ENCODE results near the gene PLEKHB2.
A peak's percentile ranks its signal among the peaks of the same experiment; 100 is the strongest.
"Not testable (repeated sequence)": the region's sequence is repeated elsewhere in the genome, so short reads cannot be mapped to it uniquely, and the experiment has no call there.

Gene PLEKHB2

GRCh38 chr2:131094463-131095281 is 10.5 kb upstream of the PLEKHB2 start:
- no peak for DNase-seq

- DNase-seq = no peak
These were observed 2.0 kb upstream of the PLEKHB2 start for GRCh38 chr2:131103165-131103564.

DNA sequence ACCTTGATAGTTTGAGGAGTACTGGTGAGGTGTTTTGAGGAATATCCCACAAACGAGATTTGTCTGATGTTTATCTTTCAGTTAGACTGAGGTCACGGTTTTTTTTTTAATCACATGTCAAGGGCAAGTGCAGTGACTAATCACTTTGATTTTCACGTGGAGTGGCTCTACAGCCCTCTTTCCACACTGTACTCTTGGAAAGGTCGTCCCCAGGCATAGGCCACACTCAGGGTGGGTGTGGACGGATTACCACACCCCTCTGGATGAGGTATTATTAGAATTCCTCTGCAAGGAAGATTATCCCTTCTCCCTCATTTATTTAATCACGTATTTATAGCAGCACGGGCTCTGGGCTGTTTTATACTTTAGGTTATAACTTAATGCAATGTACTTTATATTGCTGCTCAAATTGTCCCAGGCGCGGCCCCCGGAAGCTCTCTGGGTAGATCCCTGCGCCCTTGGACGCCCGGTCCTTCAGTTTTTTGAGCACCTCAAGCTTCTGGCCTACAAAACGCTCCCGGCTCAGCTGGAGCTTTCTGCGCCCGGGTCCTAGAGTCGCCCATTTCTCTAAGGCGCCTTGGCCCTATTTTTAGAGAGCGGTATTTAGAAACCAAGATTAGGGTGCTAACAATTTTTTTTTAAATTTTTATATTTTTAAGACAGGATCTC is 515 bp upstream of the PLEKHB2 start:
- peak; percentile 76 for DNase-seq

DNA sequence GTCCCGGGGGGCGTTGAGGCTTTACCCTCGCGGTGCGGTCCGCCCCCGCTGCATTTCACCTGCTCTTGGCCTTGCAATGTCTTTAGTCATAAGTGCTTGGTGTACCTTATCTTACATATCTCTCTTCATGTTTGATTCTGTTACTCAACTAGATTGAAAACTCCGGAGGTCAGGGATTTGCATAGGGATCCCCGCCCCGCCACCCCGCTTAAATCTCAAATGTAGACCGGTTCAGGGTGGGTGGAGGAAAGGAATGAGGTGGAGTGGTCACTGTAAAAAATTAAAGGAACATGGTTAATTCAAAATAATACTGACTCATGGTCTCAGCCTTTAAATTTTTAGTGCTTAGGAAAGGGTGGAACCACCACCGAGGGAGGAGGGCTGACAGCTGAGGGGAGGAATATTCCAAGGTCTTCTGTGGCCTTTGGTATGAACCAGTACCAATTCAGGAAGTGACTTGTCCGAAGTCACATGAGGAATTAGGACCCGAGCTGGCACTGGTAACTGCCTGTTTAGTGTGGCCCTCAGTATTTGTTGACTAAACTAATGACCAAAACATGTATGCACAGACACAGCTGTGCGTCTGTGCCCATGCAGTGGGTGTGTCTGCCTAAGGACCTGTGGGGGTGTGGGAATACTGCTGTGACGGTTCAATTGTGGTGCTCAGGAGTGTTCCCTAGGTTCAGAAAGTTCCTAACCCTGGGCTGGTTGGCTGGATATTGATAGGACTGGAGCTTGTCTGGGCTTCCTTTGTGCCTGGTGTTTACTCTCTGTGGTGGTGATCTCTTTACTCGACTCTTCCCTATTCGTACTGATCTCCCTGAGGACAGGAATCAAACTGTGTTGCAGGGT is 1.0 kb downstream of the PLEKHB2 start:
- peak; percentile 26 for DNase-seq

DNA sequence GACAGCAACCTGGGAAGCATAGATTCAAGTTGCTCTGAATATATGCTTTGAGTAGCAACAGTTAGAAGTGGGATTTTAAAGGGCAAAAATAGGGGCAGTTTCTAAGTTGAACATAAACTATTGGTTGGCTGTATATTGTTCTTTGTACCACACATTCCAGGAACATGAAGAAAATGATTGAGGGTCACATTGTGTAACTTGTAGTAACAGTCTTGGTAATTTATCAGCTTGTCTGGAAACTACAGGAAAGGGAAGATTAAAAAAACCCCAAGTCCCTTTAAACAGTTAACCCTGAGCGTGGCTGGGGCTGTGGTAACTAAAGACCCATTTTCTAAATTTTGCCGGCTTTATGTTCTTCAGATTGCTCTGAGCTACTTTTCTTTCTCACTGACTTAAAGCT is 7.4 kb downstream of the PLEKHB2 start:
- no peak for DNase-seq

- DNase-seq = no peak
These were observed 8.6 kb downstream of the PLEKHB2 start for GRCh38 chr2:131113566-131114227.

DNA sequence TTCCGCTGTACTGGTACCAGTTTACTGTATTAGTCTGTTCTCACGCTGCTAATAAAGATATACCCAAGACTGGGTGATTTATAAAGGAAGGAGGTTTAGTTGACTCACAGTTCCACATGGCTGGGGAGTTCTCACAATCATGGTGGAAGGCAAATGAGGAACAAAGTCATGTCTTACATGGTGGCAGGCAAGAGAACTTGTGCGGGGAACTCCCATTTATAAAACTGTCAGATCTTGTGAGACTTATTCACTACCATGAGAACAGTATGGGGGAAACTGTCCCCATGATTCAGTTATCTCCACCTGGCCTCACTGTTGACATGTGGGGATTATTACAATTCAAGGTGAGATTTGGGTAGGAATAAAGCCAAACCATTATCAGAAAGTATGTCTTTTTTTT is 9.8 kb downstream of the PLEKHB2 start:
- not testable (repeated sequence) for DNase-seq

GRCh38 chr2:131115752-131116151 is 10.6 kb downstream of the PLEKHB2 start:
- DNase-seq = no peak

DNA sequence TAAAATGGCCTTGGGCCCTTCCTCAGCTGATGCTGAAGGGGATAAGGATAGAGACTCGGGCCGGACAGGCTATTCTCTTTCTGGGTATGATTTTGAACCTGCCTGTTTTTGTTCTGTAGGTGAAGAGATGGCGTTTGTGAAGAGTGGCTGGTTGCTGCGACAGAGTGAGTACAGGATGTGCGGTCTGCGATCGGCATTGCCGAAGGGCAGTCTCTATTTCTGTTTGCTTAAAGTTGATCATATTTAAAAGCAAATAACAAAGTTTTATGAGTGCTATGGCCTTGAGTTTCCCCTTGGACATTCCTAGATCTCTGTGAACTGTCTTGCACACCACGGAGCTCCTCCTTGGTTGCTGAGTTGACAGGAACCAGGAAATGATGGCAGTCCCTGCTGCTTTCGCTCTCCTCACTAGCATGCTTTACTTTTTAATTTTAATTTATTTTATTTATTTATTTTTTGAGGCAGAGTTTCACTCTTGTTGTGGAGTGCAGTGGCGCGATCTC is 15.7 kb downstream of the PLEKHB2 start:
- DNase-seq = no peak

DNA sequence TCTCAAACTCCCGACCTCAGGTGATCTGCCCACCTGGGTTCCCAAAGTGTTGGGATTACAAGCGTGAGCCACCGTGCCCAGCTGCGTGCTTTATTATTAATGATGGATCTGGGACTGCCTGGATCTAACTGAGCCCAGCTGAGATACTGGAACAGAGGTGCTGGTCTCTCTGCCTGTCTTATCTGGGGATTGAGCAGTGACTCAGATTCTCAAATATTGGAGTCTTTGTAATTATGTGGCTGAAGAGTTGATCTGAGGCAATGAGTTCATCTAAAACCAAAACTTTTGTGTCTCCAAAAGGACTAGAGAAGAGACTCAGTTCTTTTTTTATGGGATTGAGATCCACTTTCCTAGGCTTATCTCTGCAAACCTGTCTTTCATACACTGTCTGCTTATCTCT is 16.3 kb downstream of the PLEKHB2 start:
- DNase-seq = no peak

- DNase-seq = no peak
These were observed 17.4 kb downstream of the PLEKHB2 start for GRCh38 chr2:131122496-131122895.

DNA sequence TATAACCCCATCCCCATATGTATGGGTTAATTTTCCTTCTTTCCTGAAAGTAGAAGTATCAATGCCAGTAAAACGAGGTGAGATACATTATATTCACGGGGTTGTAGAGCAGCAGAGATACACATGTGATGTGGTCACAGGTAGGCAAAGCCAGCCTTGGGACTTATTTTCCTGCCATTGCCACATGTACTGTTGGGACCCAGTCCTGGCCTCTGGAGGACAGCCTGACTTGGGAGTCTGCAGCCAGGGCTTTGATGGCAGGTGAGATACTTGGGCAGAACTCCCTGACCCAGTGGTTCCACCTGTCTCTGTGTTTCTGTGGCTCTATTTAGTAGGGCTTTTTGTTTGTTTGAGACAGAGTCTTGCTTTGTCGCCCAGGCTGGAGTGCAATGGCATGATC is 18.1 kb downstream of the PLEKHB2 start:
- DNase-seq = no peak

- no peak for DNase-seq
These were observed 20.1 kb downstream of the PLEKHB2 start for GRCh38 chr2:131125195-131125757.

GRCh38 chr2:131126436-131126835 is 21.3 kb downstream of the PLEKHB2 start:
- DNase-seq = no peak

- DNase-seq = no peak
These were observed 21.9 kb downstream of the PLEKHB2 start for GRCh38 chr2:131127076-131127475.

DNA sequence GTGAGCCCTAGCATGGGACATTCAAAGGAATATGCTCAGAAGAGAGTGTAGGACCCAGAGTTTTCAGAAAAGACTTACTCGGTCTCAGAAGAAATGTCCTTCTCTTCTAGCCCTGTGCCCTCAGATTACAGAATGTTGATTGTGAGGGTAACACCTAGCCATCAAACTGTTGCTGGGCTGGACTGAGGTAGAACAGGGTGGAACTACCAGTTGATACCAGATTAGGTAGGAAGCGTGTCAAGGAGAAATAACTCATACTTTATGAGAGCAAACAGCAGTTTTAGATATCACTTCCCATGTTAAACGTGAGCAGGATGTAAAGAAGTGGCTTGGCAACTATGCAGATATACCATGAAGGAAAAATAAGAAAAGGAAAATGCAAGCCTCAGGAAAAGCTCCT is 22.8 kb downstream of the PLEKHB2 start:
- DNase-seq = no peak

DNA sequence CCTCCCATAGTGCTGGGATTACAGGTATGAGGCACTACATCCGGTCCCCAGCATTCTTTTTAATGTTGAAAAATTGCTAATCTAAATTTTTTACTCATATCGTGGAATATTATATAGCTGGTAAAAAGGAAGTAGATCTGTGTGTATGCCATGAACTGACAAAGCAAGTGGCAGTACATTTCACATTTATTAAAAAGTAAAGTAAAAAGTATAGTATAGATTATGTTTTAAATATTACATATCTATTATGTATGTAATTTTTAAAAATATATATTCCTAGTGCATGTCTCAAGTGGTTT is 25.1 kb downstream of the PLEKHB2 start:
- DNase-seq = no peak

DNA sequence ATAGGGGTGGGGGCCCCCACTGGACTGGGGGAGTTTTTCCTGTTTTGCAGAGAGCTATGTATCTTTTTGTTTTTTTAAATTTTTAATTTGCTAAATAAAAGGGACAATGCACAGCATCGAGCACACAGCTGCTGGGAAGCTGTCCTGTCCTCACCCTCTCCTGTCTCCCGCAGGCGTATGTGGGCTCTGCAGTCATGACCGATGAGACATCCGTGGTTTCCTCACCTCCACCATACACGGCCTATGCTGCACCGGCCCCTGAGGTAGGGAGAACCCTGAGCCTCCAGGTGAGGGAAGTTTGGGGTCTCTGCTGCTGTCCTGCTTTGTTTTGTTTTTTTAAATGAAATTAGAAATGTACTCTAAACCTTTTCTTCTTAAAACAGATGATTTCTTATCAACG is 27.6 kb downstream of the PLEKHB2 start:
- DNase-seq = no peak

DNA sequence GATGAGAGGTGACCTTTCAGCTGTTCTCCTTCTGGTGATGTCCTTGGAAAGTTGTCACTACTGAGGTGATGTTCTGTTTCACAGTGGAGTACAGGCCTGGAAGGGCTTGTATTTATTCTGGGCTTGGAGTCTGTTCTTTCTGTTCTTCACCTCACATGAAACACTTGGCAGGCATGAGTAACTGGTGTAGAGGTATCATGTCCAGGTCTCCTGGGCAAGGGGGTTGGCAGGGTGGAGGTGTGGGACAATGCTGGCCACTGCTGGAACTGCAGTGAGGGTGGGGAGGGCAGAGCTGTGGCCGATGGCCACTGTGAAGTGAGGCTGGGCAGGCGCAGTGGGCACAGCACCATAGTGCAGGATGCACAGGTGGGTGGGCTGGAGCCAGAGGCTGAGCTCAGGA is 35.4 kb downstream of the PLEKHB2 start:
- no peak for DNase-seq

DNA sequence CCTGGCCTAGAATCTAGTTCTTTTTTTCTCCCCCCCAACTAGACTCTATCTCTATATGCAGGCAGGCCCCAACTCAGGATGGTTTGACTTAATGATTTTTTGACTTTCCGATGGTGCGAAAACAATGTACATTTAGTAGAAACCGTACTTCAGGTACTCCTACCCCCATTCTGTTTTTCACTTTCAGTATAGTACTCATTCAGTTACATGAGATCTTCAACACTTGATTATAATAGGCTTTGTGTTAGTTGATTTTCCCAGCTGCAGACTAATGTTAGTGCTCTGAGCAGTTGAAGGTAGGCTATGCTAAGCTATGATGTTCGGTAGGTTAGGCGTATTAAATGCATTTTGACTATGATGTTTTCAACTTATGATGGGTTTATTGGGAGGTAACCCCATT is 37.7 kb downstream of the PLEKHB2 start:
- no peak for DNase-seq

GRCh38 chr2:131143803-131144202 is 38.7 kb downstream of the PLEKHB2 start:
- no peak for DNase-seq

DNA sequence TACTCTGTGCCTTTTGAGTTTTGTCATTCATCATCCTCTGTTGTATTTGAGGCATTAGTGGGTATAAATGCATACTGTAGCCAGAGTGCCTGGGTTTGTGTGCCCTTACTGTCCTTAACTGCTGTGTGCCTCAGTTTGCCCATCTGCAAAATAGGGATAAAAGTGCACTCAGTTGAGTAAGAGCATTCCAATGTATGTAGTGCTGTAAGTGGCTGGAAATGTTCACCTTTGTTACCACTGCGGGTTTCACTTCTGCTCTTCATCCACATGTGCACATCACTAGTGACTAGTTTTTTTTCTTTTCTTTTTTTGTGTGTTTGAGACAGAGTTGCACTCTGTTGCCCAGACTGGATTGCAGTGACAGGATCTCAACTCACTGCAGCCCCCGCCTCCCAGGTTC is 39.9 kb downstream of the PLEKHB2 start:
- no peak for DNase-seq

GRCh38 chr2:131146231-131146630 is 41.1 kb downstream of the PLEKHB2 start:
- no peak for DNase-seq

Data from CD4-positive, alpha-beta T cell treated with Interleukin-12 subunit alpha and Interleukin-12 subunit beta, for 1 hour (primary cell).